Smooth muscle cell (in vitro differentiated cells): Measurements from ENCODE around the gene FXYD4. TPM values are rescaled to one million over a fixed set of nuclear protein-coding genes. Genes with fewer than 3 reads are reported as not detected.

Source experiments
- DNase-seq: peaks from one replicate; lab custom pipeline; 2025; ENCODE audit not compliant: unreplicated experiment; lab: John Stamatoyannopoulos, UW
- H2AFZ ChIP-seq: fragments of 200-600 bp; sonication (generic); 2 replicates; pipeline ENCODE4 v1.6.0; 2016; ENCODE audit warnings: antibody characterized with exemption, low read depth, mild to moderate bottlenecking
- H3F3A ChIP-seq: fragments of 200-600 bp; sonication (generic); 2 replicates; pipeline ENCODE4 v1.6.0; 2017; ENCODE audit warnings: antibody characterized with exemption, low read depth
- H3K27ac ChIP-seq: fragments of 200-600 bp; sonication (generic); 2 replicates; pipeline ENCODE4 v1.5.1; 2016; ENCODE audit warnings: low read depth, mild to moderate bottlenecking
- H3K27me3 ChIP-seq: fragments of 200-600 bp; sonication (generic); 2 replicates; pipeline ENCODE4 v1.6.1; 2016; ENCODE audit warnings: low read depth, mild to moderate bottlenecking
- H3K36me3 ChIP-seq: fragments of 200-600 bp; sonication (generic); 2 replicates; pipeline ENCODE4 v1.5.1; 2016; ENCODE audit warnings: low read depth
- H3K4me1 ChIP-seq: fragments of 200-600 bp; sonication (generic); 2 replicates; pipeline ENCODE4 v1.5.1; 2016; ENCODE audit warnings: low read depth
- H3K4me2 ChIP-seq: fragments of 200-600 bp; sonication (generic); 2 replicates; pipeline ENCODE4 v1.6.0; 2016; ENCODE audit warnings: mild to moderate bottlenecking
- H3K4me3 ChIP-seq: fragments of 200-600 bp; sonication (generic); 2 replicates; pipeline ENCODE4 v1.5.1; 2016; ENCODE audit warnings: mild to moderate bottlenecking
- H3K79me2 ChIP-seq: fragments of 200-600 bp; sonication (generic); 2 replicates; pipeline ENCODE4 v1.6.0; 2016; ENCODE audit warnings: low read depth, mild to moderate bottlenecking
- H3K9ac ChIP-seq: fragments of 200-600 bp; sonication (generic); 2 replicates; pipeline ENCODE4 v1.6.0; 2016; ENCODE audit warnings: low read depth
- H3K9me3 ChIP-seq: fragments of 200-600 bp; sonication (generic); replicated peaks from 2 replicates; pipeline ENCODE4 v1.5.1; 2016; ENCODE audit warnings: low read depth
- H4K20me1 ChIP-seq: fragments of 200-600 bp; sonication (generic); 2 replicates; pipeline ENCODE4 v1.6.0; 2016; ENCODE audit warnings: low read depth
- WGBS: methylation state at CpG from one replicate; pipeline ENCODE4 v1.1.7; 2016; ENCODE audit warnings: low lambda C conversion rate; 5-methylcytosine and 5-hydroxymethylcytosine counted together
- polyA plus RNA-seq: library from polyadenylated mRNA; unstranded; fragments of >200 nt; fragmentation: Nextera tagmentation; extraction: Ambion mirVana; gene quantifications from 2 replicates; pipeline ENCODE4 v1.2.1, GENCODE V29; 2016
- total RNA-seq: library from RNA; depleted of rRNA; stranded (reverse); fragments of >200 nt; gene quantifications from 2 replicates; pipeline ENCODE4 v1.2.3, GENCODE V29; 2014
- TF ChIP-seq, protein P1 (sequence below): fragments of 200-600 bp; sonication (generic); IDR thresholded peaks from 2 replicates; pipeline ENCODE4 v1.5.1; 2017; ENCODE audit warnings: borderline replicate concordance, mild to moderate bottlenecking, antibody characterized with exemption; ENCODE audit not compliant: insufficient read depth, poor library complexity, severe bottlenecking

Gene FXYD4
- total and polyA plus RNA-seq, 2 experiments from 2014 or later, result not detected

DNA sequence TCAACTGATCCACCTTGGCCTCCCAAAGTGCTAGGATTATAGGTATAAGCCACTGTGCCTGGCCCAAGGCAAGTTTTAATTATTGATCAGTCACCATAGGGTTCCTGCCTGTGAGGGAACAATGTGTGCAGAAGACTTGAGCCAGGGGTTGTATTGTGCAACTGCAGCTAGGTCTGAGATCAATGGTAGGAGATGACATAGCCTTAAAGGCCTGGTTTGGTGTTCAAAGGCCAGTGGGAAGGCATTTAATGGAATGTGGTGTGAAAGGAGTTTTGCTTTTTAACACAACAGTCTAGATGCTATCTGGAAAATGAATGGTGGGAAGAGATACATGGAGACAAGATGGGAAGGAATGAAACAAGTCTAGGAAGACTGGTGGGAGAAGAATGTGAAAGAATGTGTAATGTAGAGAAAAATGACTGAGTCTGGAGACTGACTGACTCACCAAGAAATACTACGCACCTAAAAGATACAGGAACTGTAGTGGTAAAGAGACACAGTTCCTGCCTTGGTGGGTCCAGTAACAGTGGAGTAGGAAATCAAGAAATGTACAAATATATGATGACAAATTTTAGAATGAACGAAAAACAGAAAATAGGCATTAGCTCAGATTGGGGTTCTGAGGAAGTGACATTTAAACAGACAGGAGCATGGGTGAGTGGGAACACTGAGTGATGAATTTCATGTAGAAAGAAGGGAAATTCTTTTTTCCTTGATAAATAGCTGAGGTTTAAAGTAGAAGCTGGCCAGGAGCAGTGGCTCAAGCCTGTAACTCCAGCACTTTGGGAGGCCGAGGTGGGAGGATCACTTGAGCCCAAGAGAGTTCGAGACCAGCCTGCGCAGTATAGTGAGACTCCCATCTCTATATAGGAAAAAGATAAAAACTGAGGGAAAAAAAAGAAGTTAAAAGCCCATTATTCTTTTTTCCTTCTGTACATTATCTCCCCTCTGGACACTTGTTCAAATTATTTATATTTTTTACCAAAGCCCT, 28.2 kb downstream of the FXYD4 start:
- no peak overlapping the region for H2AFZ ChIP-seq
- H3K79me2 ChIP-seq, result peaks cover 97% of the 10 kb centered on the region
- peaks cover 20% of the 10 kb centered on the region for H3F3A ChIP-seq
- H3K4me1 ChIP-seq, result peaks cover 29% of the 10 kb centered on the region
- no peaks in the 10 kb centered on the region for H3K9me3 ChIP-seq
- H3K4me2 ChIP-seq, result peak overlapping the region; percentile 9
- no peaks in the 10 kb centered on the region for H3K27me3 ChIP-seq
- peak overlapping the region; percentile 88 for H3K27ac ChIP-seq
- H3K9ac ChIP-seq, result no peak overlapping the region
- 71% methylated on average over 5 of the region's 5 CpGs for WGBS
- TF ChIP-seq, protein P1, sequence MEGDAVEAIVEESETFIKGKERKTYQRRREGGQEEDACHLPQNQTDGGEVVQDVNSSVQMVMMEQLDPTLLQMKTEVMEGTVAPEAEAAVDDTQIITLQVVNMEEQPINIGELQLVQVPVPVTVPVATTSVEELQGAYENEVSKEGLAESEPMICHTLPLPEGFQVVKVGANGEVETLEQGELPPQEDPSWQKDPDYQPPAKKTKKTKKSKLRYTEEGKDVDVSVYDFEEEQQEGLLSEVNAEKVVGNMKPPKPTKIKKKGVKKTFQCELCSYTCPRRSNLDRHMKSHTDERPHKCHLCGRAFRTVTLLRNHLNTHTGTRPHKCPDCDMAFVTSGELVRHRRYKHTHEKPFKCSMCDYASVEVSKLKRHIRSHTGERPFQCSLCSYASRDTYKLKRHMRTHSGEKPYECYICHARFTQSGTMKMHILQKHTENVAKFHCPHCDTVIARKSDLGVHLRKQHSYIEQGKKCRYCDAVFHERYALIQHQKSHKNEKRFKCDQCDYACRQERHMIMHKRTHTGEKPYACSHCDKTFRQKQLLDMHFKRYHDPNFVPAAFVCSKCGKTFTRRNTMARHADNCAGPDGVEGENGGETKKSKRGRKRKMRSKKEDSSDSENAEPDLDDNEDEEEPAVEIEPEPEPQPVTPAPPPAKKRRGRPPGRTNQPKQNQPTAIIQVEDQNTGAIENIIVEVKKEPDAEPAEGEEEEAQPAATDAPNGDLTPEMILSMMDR, result no peak
- no peaks in the 10 kb centered on the region for H3K36me3 ChIP-seq
- H3K4me3 ChIP-seq, result no peak overlapping the region
- DNase-seq, result no peak
- H4K20me1 ChIP-seq, result peaks cover 100% of the 10 kb centered on the region

DNA sequence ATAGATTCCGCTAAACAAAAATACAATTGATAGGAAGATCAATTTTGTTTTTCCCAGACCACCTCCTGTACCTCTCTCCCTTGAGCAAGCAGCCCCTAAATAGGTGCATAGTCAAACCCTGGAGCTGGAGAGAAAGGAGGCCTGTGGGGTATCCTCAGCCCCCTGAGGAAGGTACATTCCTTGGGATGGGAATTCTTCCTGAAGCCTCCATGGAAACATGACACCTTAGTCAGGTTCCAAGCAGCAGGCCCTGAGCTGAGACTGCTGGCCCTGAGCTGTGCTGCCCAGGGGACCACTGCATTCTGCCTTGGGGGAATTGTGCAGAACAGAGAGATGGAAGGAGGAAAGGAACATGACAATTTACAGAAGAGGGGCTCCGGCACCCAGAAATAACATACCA, 30.2 kb downstream of the FXYD4 start:
- H3K27ac ChIP-seq, result peak overlapping the region; percentile 25

DNA sequence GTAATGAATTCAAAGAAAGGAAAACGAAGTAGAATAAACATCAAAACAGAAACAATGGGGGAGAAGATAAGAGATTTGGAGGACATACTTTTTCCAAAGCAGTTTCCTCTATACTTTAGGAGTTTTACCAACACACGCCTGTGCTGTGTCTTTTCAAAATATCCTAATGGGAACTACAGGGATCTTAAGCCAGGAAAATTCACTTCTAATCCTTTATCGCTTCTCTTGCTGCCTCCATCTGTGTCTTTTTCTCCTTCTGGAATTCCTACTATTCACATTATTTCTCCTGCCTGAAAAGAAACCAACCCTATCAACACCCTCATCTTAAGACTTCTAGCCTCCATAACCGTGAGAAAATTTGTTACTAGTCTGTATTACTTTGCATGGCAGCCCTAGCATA, 30.7 kb downstream of the FXYD4 start:
- no peaks in the 10 kb centered on the region for H3K36me3 ChIP-seq
- peak overlapping the region; percentile 25 for H3K27ac ChIP-seq
- H2AFZ ChIP-seq, result no peak overlapping the region
- TF ChIP-seq, protein P1, result no peak
- no peak for DNase-seq
- peak overlapping the region; percentile 3 for H3K4me2 ChIP-seq
- no peaks in the 10 kb centered on the region for H3K27me3 ChIP-seq
- H3K4me1 ChIP-seq, result peaks cover 34% of the 10 kb centered on the region
- H3F3A ChIP-seq, result peaks cover 16% of the 10 kb centered on the region
- H3K79me2 ChIP-seq, result peaks cover 97% of the 10 kb centered on the region
- no peak overlapping the region for H3K4me3 ChIP-seq
- 37% methylated on average over 4 of the region's 4 CpGs for WGBS
- H3K9me3 ChIP-seq, result no peaks in the 10 kb centered on the region
- peaks cover 99% of the 10 kb centered on the region for H4K20me1 ChIP-seq
- no peak overlapping the region for H3K9ac ChIP-seq

More for the DNA sequence above, 30.2 kb downstream of the FXYD4 start:
- H3K27me3 ChIP-seq, result no peaks in the 10 kb centered on the region
- H2AFZ ChIP-seq, result no peak overlapping the region
- H3K36me3 ChIP-seq, result no peaks in the 10 kb centered on the region
- peaks cover 16% of the 10 kb centered on the region for H3F3A ChIP-seq
- H3K4me3 ChIP-seq, result no peak overlapping the region
- peaks cover 100% of the 10 kb centered on the region for H4K20me1 ChIP-seq
- H3K79me2 ChIP-seq, result peaks cover 97% of the 10 kb centered on the region
- peaks cover 32% of the 10 kb centered on the region for H3K4me1 ChIP-seq
- TF ChIP-seq, protein P1, result no peak
- no peak overlapping the region for H3K9ac ChIP-seq
- 83% methylated on average over 2 of the region's 2 CpGs for WGBS
- H3K9me3 ChIP-seq, result no peaks in the 10 kb centered on the region
- no peak overlapping the region for H3K4me2 ChIP-seq
- no peak for DNase-seq
